ENCODE results near the gene TAL1.
A peak's percentile ranks its signal among the peaks of the same experiment; 100 is the strongest.
"Not testable (repeated sequence)": the region's sequence is repeated elsewhere in the genome, so short reads cannot be mapped to it uniquely, and the experiment has no call there.

TAL1 gene

GRCh38 chr1:47212636-47213229, 19.3 kb downstream of the TAL1 start:
- no peak for DNase-seq (ENCODE audit: low read depth)

GRCh38 chr1:47211796-47212269, 20.2 kb downstream of the TAL1 start:
- DNase-seq (ENCODE audit: low read depth): no peak

GRCh38 chr1:47210666-47211065, 21.4 kb downstream of the TAL1 start:
- no peak for DNase-seq (ENCODE audit: low read depth)

DNA sequence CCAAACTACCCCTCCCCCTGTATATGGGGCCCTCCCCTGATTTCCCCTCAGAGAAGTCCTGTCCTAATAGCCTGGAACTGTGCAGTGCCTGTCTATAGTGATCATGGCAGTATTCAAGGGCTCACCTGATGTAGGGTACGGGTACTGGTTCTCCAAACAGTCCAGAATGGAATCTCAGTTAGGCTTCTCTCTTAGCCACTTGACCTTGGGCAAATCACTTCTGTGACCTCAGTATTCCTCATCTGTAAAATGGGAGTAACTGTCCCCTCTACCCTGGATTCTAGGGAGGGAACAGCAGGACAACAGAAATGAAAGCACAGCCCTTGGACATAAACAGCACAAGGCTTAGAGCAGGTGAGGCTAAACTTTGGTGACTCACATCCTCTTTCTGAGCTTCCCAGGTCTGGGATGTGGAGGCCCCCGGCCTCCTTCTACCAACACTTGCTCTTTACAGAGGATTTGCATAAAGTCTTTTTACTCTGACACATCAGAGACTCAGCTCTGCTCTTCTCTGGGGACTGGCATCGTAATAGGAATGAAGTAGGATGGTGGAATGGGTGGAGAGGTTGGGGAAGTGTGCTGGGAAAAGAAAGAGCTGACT, 22.2 kb downstream of the TAL1 start:
- DNase-seq (ENCODE audit: low read depth): no peak

DNA sequence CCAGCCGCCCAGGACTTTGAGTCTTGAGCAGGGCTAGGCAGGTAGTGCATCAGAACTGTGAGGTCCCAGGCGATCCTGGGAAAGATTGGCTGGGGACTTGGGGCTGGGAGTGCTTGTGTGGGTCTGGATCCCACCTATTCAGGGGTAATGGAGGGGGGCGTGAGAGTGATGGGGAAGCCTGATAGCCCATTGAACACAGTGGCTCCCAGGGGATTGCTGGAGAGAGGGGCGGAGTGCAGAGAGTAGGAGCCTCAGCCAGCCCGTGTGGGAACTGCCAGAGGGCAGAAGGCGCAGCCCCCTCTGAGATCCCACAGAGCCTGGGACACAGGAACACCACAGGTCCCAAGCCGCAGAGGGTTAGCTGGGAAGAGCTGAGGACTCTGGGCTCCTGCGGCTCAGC, 22.9 kb downstream of the TAL1 start:
- DNase-seq (ENCODE audit: low read depth): no peak

DNA sequence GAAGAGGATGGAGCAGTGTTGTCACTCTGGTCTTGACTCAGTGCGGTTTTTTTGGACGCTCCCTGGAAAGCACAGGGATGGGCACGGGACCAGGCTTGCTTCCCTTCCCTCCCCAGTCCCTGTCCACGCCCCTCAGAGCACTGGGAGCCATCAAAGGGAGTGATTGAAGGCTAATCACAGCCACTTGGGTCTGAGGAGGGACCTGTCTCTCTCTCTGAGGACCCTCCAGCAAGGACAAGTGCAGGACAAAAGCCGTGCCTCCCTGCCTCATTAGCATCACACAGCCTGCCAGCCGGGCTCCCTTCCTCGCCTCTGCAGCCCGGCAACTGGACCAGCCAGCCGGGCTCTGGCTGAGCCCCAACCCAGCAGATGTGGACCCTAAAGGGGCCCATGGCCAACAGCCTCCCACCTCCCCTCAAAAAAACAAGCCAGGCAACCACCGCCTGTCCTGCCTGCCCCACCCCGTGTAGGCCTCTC, 23.6 kb downstream of the TAL1 start:
- DNase-seq (ENCODE audit: low read depth): no peak

- no peak for DNase-seq (ENCODE audit: low read depth)
These were observed 24.1 kb downstream of the TAL1 start for GRCh38 chr1:47207803-47208373.

- no peak for DNase-seq (ENCODE audit: low read depth)
These were observed 26.1 kb downstream of the TAL1 start for GRCh38 chr1:47205918-47206317.

- DNase-seq (ENCODE audit: low read depth): not testable (repeated sequence)
These were observed 28.5 kb downstream of the TAL1 start for GRCh38 chr1:47203504-47203903.

DNA sequence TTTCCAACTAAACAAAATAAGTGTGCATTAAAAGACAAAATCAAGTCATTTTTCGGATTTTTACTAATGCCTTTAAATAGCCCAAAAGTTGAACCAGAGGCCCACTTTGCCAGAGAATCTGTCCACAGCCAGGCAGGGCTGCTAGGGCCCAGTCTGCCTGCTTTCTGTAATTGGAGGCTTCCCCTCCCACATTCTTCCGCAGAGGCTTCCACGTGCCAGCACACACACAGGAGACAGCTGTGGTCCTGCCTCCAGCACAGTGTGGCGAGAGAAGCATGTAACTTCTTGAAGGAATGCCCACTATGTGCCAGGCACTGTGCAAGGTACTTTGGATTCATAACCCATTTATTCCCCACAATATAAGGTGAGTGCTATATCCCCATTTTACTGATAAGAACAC, 30.8 kb downstream of the TAL1 start:
- peak; percentile 10 for DNase-seq (ENCODE audit: low read depth)

- DNase-seq (ENCODE audit: low read depth): no peak
These were observed 33.8 kb downstream of the TAL1 start for GRCh38 chr1:47198214-47198613.

GRCh38 chr1:47196622-47197021, 35.4 kb downstream of the TAL1 start:
- DNase-seq (ENCODE audit: low read depth): no peak

DNA sequence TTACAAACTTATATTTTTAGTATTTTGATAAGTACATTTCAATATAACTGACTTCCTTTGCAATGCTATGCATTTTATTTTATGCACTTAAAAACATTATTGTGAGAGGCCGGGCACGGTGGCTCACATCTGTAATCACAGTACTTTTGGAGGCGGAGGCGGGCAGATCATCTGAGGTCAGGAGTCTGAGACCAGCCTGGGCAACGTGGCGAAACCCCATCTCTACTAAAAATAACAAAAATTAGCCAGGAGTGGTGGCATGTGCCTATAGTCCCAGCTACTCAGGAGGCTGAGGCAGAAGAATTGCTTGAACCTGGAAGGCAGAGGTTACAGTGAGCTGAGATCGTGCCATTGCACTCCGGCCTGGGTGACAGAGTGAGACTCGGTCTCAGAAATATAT, 36.0 kb downstream of the TAL1 start:
- DNase-seq (ENCODE audit: low read depth): not testable (repeated sequence)

- no peak for DNase-seq (ENCODE audit: low read depth)
These were observed 37.7 kb downstream of the TAL1 start for GRCh38 chr1:47194311-47194710.

GRCh38 chr1:47193496-47193895, 38.5 kb downstream of the TAL1 start:
- not testable (repeated sequence) for DNase-seq (ENCODE audit: low read depth)

DNA sequence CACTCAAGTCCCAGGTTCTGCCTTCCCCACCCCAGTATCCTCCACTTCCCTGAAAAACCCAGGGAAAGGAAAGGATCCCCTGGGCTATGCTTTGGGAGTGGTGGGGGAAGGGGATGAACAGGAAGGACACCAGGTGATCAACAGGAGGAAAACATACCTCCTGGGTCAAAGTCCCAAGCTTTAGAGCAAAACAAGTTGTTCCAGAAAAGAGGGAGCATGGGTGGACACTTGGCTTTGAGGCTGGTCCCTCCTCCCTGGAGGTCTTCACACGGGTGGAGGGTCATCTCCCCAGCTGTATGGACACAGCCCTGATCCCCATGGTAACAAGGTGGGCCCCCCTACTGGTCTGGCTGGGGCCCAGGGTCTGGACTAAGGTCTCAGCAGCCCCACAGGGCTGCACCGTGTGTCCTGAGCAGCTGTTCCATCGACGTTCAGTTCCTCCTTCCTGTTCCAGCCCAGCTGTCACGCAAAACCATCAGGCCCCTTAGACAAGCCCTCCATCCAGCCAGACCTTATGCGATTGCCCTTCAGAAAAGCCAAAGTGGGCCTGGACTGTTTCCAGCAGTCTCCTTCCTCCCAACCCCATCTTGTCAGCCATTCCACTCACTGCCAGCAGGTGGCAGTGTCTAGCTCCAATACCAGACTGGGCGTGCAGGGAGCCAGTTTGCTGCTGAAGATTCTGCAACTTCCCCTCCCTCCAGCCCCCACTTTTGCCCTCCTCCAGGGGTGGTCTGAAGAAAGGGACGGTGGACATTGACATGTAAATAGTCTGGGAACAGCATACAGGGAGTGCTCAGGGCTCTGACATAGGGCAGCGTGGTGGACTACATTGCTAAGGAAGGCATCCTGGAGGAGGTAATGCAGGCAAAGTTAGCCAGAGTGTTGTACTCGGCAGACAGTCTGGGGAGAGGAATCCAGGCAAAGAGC, 39.3 kb downstream of the TAL1 start:
- peak; percentile 37 for DNase-seq (ENCODE audit: low read depth)

DNA sequence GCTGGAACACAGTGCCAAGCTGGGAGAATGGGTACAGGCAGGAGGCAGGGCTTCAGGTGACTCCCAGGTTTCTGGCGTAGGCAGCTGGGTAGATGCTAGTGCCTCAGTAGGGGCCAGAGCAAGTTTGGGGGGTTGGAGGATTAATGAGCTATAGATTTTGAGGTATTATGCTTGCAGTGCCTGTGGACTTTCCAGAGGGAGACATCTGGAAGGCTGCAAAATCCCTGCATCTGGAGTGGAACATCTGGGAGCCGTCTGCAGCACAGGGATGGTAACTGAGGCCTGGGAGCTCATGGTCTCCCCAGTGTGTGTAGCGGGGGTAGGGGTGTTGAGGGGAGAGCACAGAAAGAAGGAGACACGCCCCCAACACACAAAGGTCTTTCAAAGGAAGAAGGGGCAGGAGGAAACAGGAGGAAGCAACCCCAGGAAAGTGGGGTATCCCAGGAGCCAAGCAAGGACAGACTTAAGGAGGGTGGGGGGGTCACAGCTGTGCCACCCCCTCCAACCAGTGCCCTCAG, 40.0 kb downstream of the TAL1 start:
- no peak for DNase-seq (ENCODE audit: low read depth)

DNA sequence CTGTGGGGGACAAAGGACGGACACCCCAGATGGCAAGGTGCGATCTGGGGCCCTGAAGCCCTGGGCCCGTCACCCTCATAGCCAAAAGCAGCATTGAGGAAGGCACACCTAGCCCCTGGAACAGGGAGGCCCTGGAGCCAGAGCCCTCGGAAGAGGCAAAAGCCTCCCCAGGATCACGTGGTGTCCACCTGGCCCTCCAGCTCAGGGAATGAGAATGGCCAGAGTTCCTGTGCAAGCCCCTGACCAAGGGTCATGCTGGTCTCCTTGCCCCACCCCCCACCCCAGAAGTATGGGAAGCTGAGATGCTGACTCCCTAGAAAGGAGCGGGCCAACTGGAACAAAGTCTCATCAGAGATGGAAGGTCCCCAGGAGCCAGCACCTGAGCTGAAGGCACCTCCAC, 41.2 kb downstream of the TAL1 start:
- no peak for DNase-seq (ENCODE audit: low read depth)

DNA sequence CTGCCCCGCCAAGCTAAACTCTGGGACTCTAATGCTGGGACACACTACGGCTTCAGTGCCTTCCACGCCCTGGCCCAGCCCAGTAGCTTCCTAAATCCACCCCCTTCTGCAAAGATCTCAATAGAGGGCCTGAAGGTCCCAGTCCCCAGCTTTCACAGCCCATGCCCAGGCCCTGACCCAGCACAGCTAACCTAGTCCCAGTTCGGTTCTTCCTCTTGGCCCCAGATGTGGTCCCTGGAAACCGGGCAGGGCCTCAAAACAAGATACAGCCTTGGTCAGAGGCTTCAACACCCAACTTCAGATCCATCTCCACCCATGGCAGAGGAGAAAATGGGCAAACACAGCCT, 41.5 kb downstream of the TAL1 start:
- no peak for DNase-seq (ENCODE audit: low read depth)

- DNase-seq (ENCODE audit: low read depth): peak; percentile 76
These were observed 42.0 kb downstream of the TAL1 start, which contains the start of gene PDZK1IP1 for GRCh38 chr1:47189844-47190508. Gene PDZK1IP1, minus strand, starts transcription at chr1:47190036. Its CDS starts 104 bp downstream, at chr1:47189932.

All from fibroblast of gingiva (primary cell).